Progenitor cell of endocrine pancreas (in vitro differentiated cells): ENCODE measurements around the gene NT5DC4. TPM values are rescaled to one million over a fixed set of nuclear protein-coding genes. Genes with fewer than 3 reads are reported as not detected.

ENCODE experiments used
- DNase-seq: peaks from one replicate; pipeline ENCODE4 v3.0.0; 2021; ENCODE audit warnings: low spot score; ENCODE audit not compliant: unreplicated experiment
- H3K27ac Mint-ChIP-seq: 2 replicates; pipeline ENCODE4 v1.8.0; 2021; ENCODE audit warnings: mild to moderate bottlenecking, moderate library complexity, mixed read lengths
- H3K27me3 Mint-ChIP-seq: 2 replicates; pipeline ENCODE4 v1.8.0; 2021; ENCODE audit warnings: mixed read lengths
- H3K36me3 Mint-ChIP-seq: 2 replicates; pipeline ENCODE4 v1.8.0; 2022; ENCODE audit warnings: mixed read lengths; ENCODE audit not compliant: insufficient read depth
- H3K4me1 Mint-ChIP-seq: 2 replicates; pipeline ENCODE4 v1.8.0; 2021; ENCODE audit warnings: low read depth, mixed read lengths
- H3K4me3 Mint-ChIP-seq: 2 replicates; pipeline ENCODE4 v1.8.0; 2021; ENCODE audit warnings: low read depth, mild to moderate bottlenecking, moderate library complexity, mixed read lengths
- H3K9me3 Mint-ChIP-seq: 2 replicates; pipeline ENCODE4 v1.8.0; 2021; ENCODE audit warnings: low read depth, mixed read lengths
- CTCF ChIP-seq: fragments of 200-600 bp; sonication (generic); IDR thresholded peaks from one replicate; pipeline ENCODE4 v1.5.0; 2021; ENCODE audit warnings: antibody characterized with exemption, mild to moderate bottlenecking; ENCODE audit not compliant: unreplicated experiment
- total RNA-seq: library from RNA; stranded (reverse); gene quantifications from 2 replicates; pipeline ENCODE4 v1.2.1, GENCODE V29; 2021

Gene NT5DC4
- total RNA-seq, 1 donor from 2014 or later, result not detected

GRCh38 chr2:112708968-112709367 lies 11.9 kb upstream of the NT5DC4 start:
- H3K4me1 Mint-ChIP-seq, result peaks cover 4% of the 10 kb centered on the region
- H3K27ac Mint-ChIP-seq, result no peak overlapping the region
- no peak for DNase-seq
- no peak for TF ChIP-seq CTCF
- no peaks in the 10 kb centered on the region for H3K36me3 Mint-ChIP-seq
- H3K9me3 Mint-ChIP-seq, result no peaks in the 10 kb centered on the region
- no peak overlapping the region for H3K4me3 Mint-ChIP-seq
- peaks cover 27% of the 10 kb centered on the region for H3K27me3 Mint-ChIP-seq

DNA sequence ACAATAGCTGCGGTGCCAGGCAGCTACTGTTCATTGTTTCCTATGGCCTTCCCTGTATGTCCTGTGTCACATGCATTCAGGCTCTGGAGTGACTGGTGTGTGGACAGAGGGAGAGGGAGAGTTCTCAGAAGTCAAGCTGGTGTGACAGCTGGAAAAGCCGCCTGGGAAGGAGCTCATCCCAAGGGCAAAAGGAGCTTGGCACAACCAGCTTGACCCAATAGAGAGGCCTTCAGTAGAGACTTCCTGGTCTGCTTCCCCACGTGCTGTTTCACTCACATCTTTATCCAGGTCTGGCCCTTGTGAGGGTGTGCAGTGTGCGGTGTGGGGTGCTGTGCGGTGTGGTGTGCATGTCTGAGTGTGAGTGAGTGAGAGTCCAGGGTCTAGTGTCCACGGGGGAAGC lies 11.1 kb upstream of the NT5DC4 start:
- DNase-seq, result no peak
- peaks cover 25% of the 10 kb centered on the region for H3K27me3 Mint-ChIP-seq
- TF ChIP-seq CTCF, result no peak
- H3K9me3 Mint-ChIP-seq, result no peaks in the 10 kb centered on the region
- H3K36me3 Mint-ChIP-seq, result no peaks in the 10 kb centered on the region
- no peak overlapping the region for H3K4me3 Mint-ChIP-seq
- H3K27ac Mint-ChIP-seq, result no peak overlapping the region
- H3K4me1 Mint-ChIP-seq, result peaks cover 4% of the 10 kb centered on the region

- Mint-ChIP-seq H3K27ac (no peak overlapping the region), H3K4me1 (peaks cover 3% of the 10 kb centered on the region), H3K4me3 (no peak overlapping the region), H3K36me3 (no peaks in the 10 kb centered on the region), H3K27me3 (peaks cover 24% of the 10 kb centered on the region), H3K9me3 (no peaks in the 10 kb centered on the region)
- no peak for DNase-seq
- no peak for TF ChIP-seq CTCF
These were observed 9.7 kb upstream of the NT5DC4 start for GRCh38 chr2:112710956-112711750.

GRCh38 chr2:112712465-112712864 lies 8.4 kb upstream of the NT5DC4 start:
- no peaks in the 10 kb centered on the region for H3K4me1 Mint-ChIP-seq
- no peak for TF ChIP-seq CTCF
- no peak overlapping the region for H3K27ac Mint-ChIP-seq
- DNase-seq, result no peak
- H3K36me3 Mint-ChIP-seq, result no peaks in the 10 kb centered on the region
- H3K9me3 Mint-ChIP-seq, result no peaks in the 10 kb centered on the region
- no peak overlapping the region for H3K4me3 Mint-ChIP-seq
- H3K27me3 Mint-ChIP-seq, result peaks cover 20% of the 10 kb centered on the region

DNA sequence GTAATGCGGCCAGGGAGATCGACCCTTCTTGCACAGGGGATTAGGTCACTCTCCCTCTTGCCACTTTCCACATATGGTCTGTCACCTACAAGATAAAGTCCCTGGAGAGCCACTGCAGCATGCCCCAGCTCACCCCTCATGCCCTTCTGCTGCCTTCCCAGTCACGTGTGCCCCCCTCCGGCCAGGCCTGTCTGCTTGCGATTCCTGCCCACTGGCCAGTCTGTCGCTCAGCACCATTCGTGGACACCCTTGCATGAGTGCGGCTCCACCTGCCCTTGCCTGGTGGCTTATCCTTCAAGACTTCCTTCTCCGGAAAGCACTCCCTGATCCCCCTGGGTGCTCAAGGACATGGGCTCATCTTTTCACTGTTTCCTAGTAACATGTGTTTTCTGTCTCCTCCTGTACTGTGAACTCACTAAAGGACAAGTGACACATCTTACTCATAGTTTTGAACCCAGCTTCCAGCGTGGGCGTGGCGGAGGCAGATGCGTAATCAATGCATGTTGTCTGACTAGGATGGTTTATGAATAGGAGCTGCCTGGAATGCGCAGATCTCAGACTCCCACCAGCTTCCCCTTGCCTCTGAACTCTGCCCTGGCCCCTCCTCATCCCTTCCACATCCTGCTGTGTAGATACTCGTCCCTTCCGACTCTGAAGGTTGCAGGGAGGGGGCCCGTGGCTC lies 7.8 kb upstream of the NT5DC4 start:
- no peaks in the 10 kb centered on the region for H3K36me3 Mint-ChIP-seq
- TF ChIP-seq CTCF, result no peak
- peaks cover 20% of the 10 kb centered on the region for H3K27me3 Mint-ChIP-seq
- no peaks in the 10 kb centered on the region for H3K4me1 Mint-ChIP-seq
- H3K27ac Mint-ChIP-seq, result no peak overlapping the region
- H3K9me3 Mint-ChIP-seq, result no peaks in the 10 kb centered on the region
- DNase-seq, result no peak
- H3K4me3 Mint-ChIP-seq, result no peak overlapping the region
